ENCODE measurements around the gene KIT. TPM values are rescaled to one million over a fixed set of nuclear protein-coding genes. Genes with fewer than 3 reads are reported as not detected.
A peak's percentile ranks its signal among the peaks of the same experiment; 100 is the strongest.

Gene KIT
- total and polyA plus RNA-seq, 2 of the 4 experiments (the other 2 are of a cell fraction): 3.3 to 5.9 TPM

DNA sequence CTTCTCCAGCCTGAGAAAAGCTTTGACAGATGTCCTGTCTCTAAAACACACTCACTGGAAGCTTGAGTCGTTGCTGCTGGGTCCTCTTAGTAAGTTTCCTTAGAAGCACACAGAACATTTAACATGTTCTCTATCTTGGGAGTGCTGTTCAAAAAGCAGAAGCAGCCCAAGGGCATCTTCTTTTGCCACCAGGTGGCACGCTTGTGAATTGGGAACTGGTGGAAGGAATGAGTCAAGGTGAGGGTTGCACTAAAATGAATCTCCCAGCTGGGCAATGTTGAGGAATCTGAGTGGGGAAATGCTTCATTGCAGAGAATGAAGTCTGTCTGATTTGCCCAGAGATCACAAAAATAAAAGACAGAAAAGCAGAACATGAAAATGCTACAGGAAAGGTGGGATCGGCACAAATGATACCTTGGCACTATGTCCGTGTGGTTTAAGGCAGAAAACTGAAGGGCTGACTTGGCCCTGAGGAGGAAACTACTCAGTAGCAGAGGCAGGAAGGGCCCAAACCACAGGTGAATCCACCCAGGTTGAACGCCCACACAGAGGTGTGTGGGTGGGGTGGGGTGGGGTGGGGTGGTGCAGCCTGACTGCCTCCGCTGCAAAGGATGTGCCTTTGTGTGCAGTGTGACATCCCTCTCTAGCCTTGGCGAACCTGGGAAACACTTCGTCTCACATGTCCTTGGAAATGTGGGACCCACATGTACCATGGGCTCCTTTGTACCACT lies 26.0 kb downstream of the KIT start:
- ATAC-seq (ENCODE audit: low read depth) (no peak), DNase-seq (no peak)
- no peak overlapping the region for H2AFZ ChIP-seq (replicated peaks; ENCODE audit: low read length, poor library complexity)

More for the DNA sequence above, 26.0 kb downstream of the KIT start:
- H3K9ac ChIP-seq (ENCODE audit: low read depth, low read length): no peak overlapping the region
- 92% methylated on average over 2 of the region's 8 CpGs; no CpG with 5 or more reads in 1 of the 2 experiments for WGBS, 2 experiments (ENCODE audit: extremely low coverage in 2 of 2, insufficient read length in 1 of 2)
- in situ Hi-C loops (cut with MboI; ENCODE audit: low sequenced_read_pairs): no loop called here
- no peaks in the 10 kb centered on the region for H4K20me1 ChIP-seq (ENCODE audit: insufficient read depth, low read length)
- H3K18ac ChIP-seq (ENCODE audit: low read depth, low read length): no peak overlapping the region
- intact Hi-C loops (cut with micrococcal nuclease): loop anchor here (1.0 kb wide), 1 partner anchor 278 kb away; no protein-coding TSS in a partner anchor
- TF ChIP-seq SMC3 (IDR thresholded peaks at IDR 0.05; ENCODE audit: low read depth, low read length) (peak; percentile 32; the same call in 1 of the 2 replicates), MXI1 (IDR thresholded peaks at IDR 0.05; ENCODE audit: borderline replicate concordance, low read depth, low read length) (no peak), BHLHE40 (IDR thresholded peaks at IDR 0.05; ENCODE audit: low read depth, low read length) (no peak), POLR2A (IDR thresholded peaks at IDR 0.05; ENCODE audit: low read depth, low read length) (no peak), CEBPB (IDR thresholded peaks at IDR 0.05; ENCODE audit: low read depth, low read length) (no peak), FOS (IDR thresholded peaks at IDR 0.05; ENCODE audit: low read depth, low read length) (no peak), MAFK (IDR thresholded peaks at IDR 0.05; ENCODE audit: low read depth, low read length) (no peak), NFE2L2 (IDR thresholded peaks at IDR 0.05; ENCODE audit: low read depth, low read length) (no peak), CHD1 (IDR thresholded peaks at IDR 0.05; ENCODE audit: low read depth, low read length) (no peak), RAD21 (IDR thresholded peaks at IDR 0.05; ENCODE audit: low read length) (peak; percentile 31; the same call in 1 of the 2 replicates), RFX5 (IDR thresholded peaks at IDR 0.05; ENCODE audit: low read depth, low read length) (no peak), MAZ (IDR thresholded peaks at IDR 0.05; ENCODE audit: borderline replicate concordance, low read depth, low read length) (no peak), RCOR1 (IDR thresholded peaks at IDR 0.05; ENCODE audit: insufficient replicate concordance, low read length) (no peak)
- TF ChIP-seq, protein P1, sequence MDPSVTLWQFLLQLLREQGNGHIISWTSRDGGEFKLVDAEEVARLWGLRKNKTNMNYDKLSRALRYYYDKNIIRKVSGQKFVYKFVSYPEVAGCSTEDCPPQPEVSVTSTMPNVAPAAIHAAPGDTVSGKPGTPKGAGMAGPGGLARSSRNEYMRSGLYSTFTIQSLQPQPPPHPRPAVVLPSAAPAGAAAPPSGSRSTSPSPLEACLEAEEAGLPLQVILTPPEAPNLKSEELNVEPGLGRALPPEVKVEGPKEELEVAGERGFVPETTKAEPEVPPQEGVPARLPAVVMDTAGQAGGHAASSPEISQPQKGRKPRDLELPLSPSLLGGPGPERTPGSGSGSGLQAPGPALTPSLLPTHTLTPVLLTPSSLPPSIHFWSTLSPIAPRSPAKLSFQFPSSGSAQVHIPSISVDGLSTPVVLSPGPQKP (IDR thresholded peaks at IDR 0.05; ENCODE audit: borderline replicate concordance, low read depth, low read length): no peak
- TF ChIP-seq, protein P2, sequence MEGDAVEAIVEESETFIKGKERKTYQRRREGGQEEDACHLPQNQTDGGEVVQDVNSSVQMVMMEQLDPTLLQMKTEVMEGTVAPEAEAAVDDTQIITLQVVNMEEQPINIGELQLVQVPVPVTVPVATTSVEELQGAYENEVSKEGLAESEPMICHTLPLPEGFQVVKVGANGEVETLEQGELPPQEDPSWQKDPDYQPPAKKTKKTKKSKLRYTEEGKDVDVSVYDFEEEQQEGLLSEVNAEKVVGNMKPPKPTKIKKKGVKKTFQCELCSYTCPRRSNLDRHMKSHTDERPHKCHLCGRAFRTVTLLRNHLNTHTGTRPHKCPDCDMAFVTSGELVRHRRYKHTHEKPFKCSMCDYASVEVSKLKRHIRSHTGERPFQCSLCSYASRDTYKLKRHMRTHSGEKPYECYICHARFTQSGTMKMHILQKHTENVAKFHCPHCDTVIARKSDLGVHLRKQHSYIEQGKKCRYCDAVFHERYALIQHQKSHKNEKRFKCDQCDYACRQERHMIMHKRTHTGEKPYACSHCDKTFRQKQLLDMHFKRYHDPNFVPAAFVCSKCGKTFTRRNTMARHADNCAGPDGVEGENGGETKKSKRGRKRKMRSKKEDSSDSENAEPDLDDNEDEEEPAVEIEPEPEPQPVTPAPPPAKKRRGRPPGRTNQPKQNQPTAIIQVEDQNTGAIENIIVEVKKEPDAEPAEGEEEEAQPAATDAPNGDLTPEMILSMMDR (conservative IDR thresholded peaks at IDR 0.05; ENCODE audit: low read depth, low read length): peak; percentile 35; the same call in 1 of the 2 replicates
- ChIA-PET CTCF (interaction anchor here (1.2 to 1.6 kb wide), 2 partner anchors 9 to 166 kb away, joined by 3 to 5 read pairs; no protein-coding TSS in a partner anchor), POLR2A (ENCODE audit: unreplicated experiment) (no interaction called here)
- no peak overlapping the region for H2AK5ac ChIP-seq (ENCODE audit: low read depth, low read length)
- no peak overlapping the region for H2BK15ac ChIP-seq (ENCODE audit: low read depth, low read length)
- H3K27me3 ChIP-seq (ENCODE audit: control insufficient read depth, insufficient read depth, low read length): no peaks in the 10 kb centered on the region
- dilution Hi-C loops (cut with HindIII; ENCODE audit: low sequenced_read_pairs, unreplicated experiment): no loop called here
- no peaks in the 10 kb centered on the region; the same call in 1 of the 2 replicates for H3K9me1 ChIP-seq (ENCODE audit: insufficient read depth, low read length)
- H3K4me2 ChIP-seq (ENCODE audit: low read depth, low read length): no peak overlapping the region
- BruUV-seq (replicated peaks): no TSS peak
- no peak overlapping the region for H3K27ac ChIP-seq (ENCODE audit: insufficient read depth, low read length)
- H3K4ac ChIP-seq (ENCODE audit: low read depth, low read length): no peak overlapping the region
- no peak overlapping the region for H3K56ac ChIP-seq (ENCODE audit: extremely low read depth, insufficient read depth, low read length)
- H4K91ac ChIP-seq (ENCODE audit: insufficient read depth, low read depth, low read length): no peak overlapping the region
- peaks cover 0 to 5% of the 10 kb centered on the region in 2 experiments; a peak in 1 of 4 replicates for H3K79me1 ChIP-seq (ENCODE audit: low read depth in 1 of 2, low read length in 2 of 2)
- no peaks in the 10 kb centered on the region for H3K9me3 ChIP-seq (ENCODE audit: control insufficient read depth, insufficient read depth, low read length)
- no peak overlapping the region for H3K4me3 ChIP-seq (ENCODE audit: insufficient read depth, low read depth, low read length)
- H2AK9ac ChIP-seq (replicated peaks; ENCODE audit: low read depth, low read length, poor library complexity): no peak overlapping the region
- H3K36me3 ChIP-seq (ENCODE audit: control insufficient read depth, insufficient read depth, low read length): no peaks in the 10 kb centered on the region
- H4K5ac ChIP-seq (ENCODE audit: low read depth, low read length): no peak overlapping the region
- H2BK20ac ChIP-seq (ENCODE audit: low read depth, low read length): no peak overlapping the region
- H2BK5ac ChIP-seq (ENCODE audit: low read depth, low read length, poor library complexity, severe bottlenecking): no peak overlapping the region
- no peak overlapping the region for H3K14ac ChIP-seq (replicated peaks; ENCODE audit: low read depth, low read length)
- H4K8ac ChIP-seq (ENCODE audit: low read depth in 2 of 2, low read length in 2 of 2): no peak overlapping the region
- no peak overlapping the region for H2BK120ac ChIP-seq (ENCODE audit: low read depth, low read length)
- H3K23ac ChIP-seq (ENCODE audit: low read depth, low read length): no peak overlapping the region
- no peaks in the 10 kb centered on the region for H3K4me1 ChIP-seq (ENCODE audit: control insufficient read depth, insufficient read depth, low read length)

Measured in IMR-90 (cell line).